Measurements from ENCODE around the gene FAT4.

FAT4 gene

DNA sequence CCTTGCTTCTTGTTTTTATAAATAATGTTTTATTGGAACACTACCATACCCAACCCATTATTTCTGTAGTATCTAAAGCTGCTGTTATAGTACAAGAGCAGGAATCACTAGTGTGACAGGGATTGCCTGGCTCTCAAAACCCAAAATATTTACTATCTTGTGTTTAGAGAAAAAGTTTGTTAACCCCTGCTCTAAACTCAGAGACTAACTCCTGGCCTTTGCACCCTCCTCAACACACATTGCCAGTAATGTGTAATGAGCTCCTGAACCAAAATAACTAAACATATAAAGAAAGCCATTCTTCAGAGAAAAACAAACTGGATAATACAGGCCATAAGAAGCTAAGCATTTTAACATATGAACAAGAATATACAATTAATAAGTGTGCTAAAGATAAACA is 8.2 kb upstream of the FAT4 start:
- TF ChIP-seq, protein P1, sequence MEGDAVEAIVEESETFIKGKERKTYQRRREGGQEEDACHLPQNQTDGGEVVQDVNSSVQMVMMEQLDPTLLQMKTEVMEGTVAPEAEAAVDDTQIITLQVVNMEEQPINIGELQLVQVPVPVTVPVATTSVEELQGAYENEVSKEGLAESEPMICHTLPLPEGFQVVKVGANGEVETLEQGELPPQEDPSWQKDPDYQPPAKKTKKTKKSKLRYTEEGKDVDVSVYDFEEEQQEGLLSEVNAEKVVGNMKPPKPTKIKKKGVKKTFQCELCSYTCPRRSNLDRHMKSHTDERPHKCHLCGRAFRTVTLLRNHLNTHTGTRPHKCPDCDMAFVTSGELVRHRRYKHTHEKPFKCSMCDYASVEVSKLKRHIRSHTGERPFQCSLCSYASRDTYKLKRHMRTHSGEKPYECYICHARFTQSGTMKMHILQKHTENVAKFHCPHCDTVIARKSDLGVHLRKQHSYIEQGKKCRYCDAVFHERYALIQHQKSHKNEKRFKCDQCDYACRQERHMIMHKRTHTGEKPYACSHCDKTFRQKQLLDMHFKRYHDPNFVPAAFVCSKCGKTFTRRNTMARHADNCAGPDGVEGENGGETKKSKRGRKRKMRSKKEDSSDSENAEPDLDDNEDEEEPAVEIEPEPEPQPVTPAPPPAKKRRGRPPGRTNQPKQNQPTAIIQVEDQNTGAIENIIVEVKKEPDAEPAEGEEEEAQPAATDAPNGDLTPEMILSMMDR (IDR thresholded peaks at IDR 0.05; ENCODE audit: low read depth, low read length), result no peak
- H3K4me3 ChIP-seq (replicated peaks in 1 of 2; ENCODE audit: low read depth in 2 of 2, low read length in 2 of 2), result no peak overlapping the region
- DNase-seq (ENCODE audit: low read depth in 2 of 2), result no peak

DNA sequence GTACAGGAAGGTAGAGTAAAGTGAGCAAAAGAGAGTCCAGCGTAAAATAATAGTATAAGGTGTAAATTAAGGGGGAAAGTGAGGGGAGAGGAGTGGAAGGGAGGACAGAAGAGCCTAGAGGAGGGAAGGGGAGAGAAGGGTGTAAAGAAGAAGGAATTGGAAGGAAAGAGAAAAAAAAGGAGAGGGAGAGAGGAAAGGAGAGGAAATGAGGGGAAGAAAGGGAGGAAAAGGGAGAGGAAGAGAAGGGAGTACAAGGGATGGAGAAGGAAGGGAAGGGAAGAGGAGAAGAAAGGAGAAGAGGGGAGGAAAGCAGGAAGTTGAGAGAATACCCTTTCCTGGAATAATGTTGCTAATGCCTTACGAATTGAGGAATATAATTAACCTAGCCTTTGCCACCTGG is 3.3 kb upstream of the FAT4 start:
- TF ChIP-seq, protein P1 (IDR thresholded peaks at IDR 0.05; ENCODE audit: low read depth, low read length), result no peak
- no peak overlapping the region for H3K4me3 ChIP-seq (replicated peaks in 1 of 2; ENCODE audit: low read depth in 2 of 2, low read length in 2 of 2)
- no peak for DNase-seq (ENCODE audit: low read depth in 2 of 2)

DNA sequence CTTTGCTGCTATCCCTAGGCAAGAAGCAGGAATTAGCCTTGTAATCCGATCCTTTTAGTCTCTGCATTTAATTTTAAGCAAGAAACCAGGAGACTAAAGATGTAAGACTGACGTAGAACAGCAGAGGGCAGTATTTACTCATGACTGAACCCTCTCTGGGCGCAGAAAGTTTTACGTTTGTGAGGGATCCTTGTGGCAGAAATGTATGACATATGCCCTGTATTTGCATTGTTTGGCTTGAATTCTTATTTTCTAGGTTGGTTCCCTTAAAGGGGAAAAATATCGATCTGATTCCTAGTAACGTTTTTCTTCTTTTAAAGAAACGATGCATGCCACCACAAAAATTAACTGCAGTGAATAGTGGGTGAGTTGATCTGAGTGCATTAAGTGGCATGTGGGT is 1.3 kb upstream of the FAT4 start:
- DNase-seq (ENCODE audit: low read depth in 2 of 2), result peak; percentile 94
- no peak overlapping the region for H3K4me3 ChIP-seq (replicated peaks in 1 of 2; ENCODE audit: low read depth in 2 of 2, low read length in 2 of 2)
- TF ChIP-seq, protein P1 (IDR thresholded peaks at IDR 0.05; ENCODE audit: low read depth, low read length), result peak; percentile 76

DNA sequence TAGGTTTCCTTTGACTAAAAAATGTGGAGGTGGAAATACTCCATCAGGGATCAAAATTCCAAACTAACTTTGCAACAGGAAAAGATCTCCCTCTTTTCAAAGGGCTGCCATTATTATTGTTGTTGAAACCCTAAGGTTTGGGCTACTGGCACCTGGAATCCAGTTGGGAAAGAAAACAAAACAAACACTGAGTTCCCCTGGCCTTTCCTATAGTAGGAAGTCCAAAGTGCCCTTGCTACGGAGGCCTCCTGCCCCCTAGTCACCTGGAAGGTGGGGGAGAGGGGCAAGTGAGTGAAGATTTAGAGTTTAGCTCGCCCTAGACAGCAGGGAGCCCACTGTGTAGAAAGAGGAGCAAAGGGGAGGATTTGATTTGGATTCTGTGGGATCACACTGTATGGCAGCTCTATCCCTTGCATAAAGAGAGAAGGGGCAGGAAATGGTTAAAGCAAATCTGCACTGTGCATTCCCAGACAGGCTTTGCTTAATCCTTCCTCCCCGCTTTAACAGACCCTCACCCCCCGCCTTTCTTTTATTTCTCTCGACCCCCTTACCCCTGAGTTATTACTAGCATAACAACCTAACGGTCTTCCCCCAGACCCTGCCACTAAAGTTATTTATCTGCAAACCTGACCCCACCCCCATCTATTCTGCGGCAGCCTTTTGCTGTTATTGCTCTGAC is 627 bp upstream of the FAT4 start:
- DNase-seq (ENCODE audit: low read depth in 2 of 2), result no peak
- peak overlapping the region; percentile 30 to 87 for H3K4me3 ChIP-seq (replicated peaks in 1 of 2; ENCODE audit: low read depth in 2 of 2, low read length in 2 of 2)
- TF ChIP-seq, protein P1 (IDR thresholded peaks at IDR 0.05; ENCODE audit: low read depth, low read length), result no peak

DNA sequence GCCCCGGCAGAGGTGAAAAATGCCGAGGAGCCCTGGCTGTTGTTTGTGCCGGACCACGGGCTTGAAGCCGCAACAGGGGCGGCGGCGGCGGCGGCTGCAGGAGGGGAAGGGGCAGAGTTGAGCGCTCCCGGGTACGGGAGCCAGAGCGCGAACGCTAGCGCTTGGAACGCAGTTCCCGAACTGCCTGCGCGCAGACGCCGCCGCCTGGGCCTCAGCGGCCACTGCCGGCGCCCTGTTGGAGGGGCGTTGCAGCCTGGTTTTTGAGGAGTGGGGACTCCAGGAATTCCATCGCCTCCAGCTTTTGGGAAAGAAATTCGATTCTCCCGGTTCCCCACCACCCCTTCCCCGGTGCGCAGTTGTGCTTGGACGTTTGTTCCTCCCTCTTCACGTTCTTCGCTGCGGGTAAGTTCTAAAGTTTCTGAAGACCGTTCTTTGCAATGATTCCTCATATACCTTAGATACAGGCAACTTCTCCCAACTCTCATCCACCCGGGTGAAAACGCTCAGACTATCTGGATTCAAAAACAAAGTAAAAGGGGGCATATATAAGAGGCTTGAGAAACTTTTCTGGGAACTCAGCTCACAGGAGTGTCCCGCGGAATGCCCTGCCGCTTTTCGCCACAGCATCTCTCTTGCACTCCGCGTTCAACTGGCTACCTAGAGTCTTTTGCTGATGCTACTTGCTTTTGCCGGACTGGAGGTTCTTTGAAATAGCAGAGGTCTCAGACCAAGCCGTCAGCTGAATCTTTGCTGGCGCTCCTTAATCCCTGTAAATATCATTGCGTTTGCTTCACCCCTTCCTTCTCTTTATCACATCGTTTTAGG is 1.0 kb downstream of the FAT4 start:
- peak overlapping the region; percentile 87 to 99 for H3K4me3 ChIP-seq (replicated peaks in 1 of 2; ENCODE audit: low read depth in 2 of 2, low read length in 2 of 2)
- TF ChIP-seq, protein P1 (IDR thresholded peaks at IDR 0.05; ENCODE audit: low read depth, low read length), result peak; percentile 27
- DNase-seq (ENCODE audit: low read depth in 2 of 2), result peak; percentile 64 to 65

DNA sequence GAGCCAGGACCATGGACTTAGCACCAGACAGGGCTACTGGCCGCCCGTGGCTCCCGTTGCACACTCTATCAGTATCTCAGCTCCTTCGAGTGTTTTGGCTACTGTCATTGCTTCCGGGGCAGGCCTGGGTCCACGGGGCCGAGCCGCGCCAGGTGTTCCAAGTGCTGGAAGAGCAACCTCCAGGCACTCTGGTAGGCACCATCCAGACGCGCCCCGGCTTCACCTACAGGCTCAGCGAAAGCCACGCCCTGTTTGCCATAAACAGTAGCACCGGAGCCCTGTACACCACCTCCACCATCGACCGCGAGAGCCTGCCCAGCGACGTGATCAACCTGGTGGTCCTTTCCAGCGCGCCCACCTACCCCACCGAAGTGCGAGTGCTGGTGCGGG is 1.6 kb downstream of the FAT4 start:
- DNase-seq (ENCODE audit: low read depth in 2 of 2), result no peak
- TF ChIP-seq, protein P1 (IDR thresholded peaks at IDR 0.05; ENCODE audit: low read depth, low read length), result no peak
- H3K4me3 ChIP-seq (replicated peaks in 1 of 2; ENCODE audit: low read depth in 2 of 2, low read length in 2 of 2), result peak overlapping the region; percentile 87 to 99
